ENCODE results near the gene STXBP6. TPM values are rescaled to one million over a fixed set of nuclear protein-coding genes. Genes with fewer than 3 reads are reported as not detected.
A peak's percentile ranks its signal among the peaks of the same experiment; 100 is the strongest.

The STXBP6 gene
- total and polyA plus RNA-seq, 2 of the 13 experiments (the other 11 are each of a cell fraction or from before 2014, with no cell fraction given), result 35.3 to 42.8 TPM

DNA sequence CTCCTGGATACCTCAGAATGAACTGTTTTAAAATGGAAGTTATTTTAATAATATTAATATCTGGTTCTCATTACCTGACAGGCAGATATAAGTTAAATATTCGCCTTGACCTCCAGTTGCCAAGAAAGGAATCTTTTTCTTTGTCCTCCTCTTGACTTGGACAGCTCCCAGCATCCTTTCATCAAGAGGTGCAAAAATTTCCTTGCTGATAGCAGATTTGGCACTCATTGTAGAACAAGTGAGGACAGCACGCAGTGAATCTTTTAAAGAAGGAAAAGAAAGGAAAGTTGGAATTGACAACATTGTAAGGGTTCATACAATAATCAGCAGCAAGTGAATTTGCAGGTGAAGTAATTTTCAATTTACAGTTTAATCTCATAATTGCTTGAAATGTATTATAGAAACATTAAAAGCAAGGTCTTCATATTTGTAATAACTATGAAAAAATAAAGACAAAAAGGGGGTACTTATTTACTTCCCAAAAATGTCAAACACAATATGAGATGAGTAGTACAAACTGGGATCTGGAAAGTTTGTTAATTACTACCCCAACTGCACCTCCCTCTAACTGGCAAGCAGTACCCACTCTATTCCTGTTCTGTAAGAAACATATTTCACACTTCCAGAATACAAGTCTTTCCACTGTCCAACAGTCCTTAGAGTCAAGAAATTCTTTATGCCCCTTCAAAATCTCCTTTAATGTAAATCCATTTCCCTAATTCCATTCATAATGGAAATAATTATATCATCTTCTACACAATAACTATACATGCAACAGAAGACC, 75.2 kb downstream of the STXBP6 start (continued):
- TF ChIP-seq ZNF878 (CRISPR knock-in tag; IDR thresholded peaks at IDR 0.05) (no peak), JDP2 (CRISPR knock-in tag; IDR thresholded peaks at IDR 0.05; ENCODE audit: borderline replicate concordance) (no peak), ZNF230 (CRISPR knock-in tag; IDR thresholded peaks at IDR 0.05) (no peak), PLRG1 (conservative IDR thresholded peaks at IDR 0.05) (no peak), ZFP90 (CRISPR knock-in tag; IDR thresholded peaks at IDR 0.05; ENCODE audit: borderline replicate concordance) (no peak), KLF6 (CRISPR knock-in tag; IDR thresholded peaks at IDR 0.05) (no peak)
- TF ChIP-seq, protein P1, sequence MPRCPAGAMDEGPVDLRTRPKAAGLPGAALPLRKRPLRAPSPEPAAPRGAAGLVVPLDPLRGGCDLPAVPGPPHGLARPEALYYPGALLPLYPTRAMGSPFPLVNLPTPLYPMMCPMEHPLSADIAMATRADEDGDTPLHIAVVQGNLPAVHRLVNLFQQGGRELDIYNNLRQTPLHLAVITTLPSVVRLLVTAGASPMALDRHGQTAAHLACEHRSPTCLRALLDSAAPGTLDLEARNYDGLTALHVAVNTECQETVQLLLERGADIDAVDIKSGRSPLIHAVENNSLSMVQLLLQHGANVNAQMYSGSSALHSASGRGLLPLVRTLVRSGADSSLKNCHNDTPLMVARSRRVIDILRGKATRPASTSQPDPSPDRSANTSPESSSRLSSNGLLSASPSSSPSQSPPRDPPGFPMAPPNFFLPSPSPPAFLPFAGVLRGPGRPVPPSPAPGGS (CRISPR knock-in tag; IDR thresholded peaks at IDR 0.05), result no peak

DNA sequence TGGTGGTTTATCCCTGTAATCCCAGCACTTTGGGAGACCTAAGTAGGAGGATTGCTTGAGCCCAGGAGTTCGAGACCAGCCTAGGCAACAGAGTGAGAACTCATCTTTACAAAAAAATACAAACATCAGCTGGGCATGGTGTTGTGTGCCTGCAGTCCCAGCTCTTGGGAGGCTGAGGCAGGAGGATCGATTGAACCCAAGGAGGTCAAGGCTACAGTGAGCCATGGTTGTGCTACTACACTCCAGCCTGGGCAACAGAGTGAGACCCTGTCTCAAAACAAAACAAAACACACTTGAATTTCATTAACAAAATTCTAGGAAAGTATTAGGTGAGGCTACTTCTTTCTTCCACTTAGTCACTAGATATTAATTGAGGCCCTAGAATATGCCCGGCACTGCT, 77.1 kb downstream of the STXBP6 start:
- H3K9me3 ChIP-seq (ENCODE audit: low read length), result no peaks in the 10 kb centered on the region
- no peak overlapping the region for H3K27ac ChIP-seq (ENCODE audit: extremely low read length, insufficient read depth, low read length)
- H2AFZ ChIP-seq (ENCODE audit: low read length), result no peak overlapping the region
- 85% methylated on average over 3 of the region's 3 CpGs for WGBS (ENCODE audit: low lambda C conversion rate)
- H3K36me3 ChIP-seq (replicated peaks in 1 of 2; ENCODE audit: control insufficient read depth in 1 of 2, insufficient read depth in 2 of 2, low read length in 2 of 2), result no peaks in the 10 kb centered on the region; a peak in 1 of 5 replicates
- H3K9ac ChIP-seq (ENCODE audit: insufficient read depth, low read depth, low read length), result no peak overlapping the region
- in situ Hi-C loops (cut with HindIII; ENCODE audit: extremely low pct_ligation_motif_present, low pct_unique_long_range_greater_than_20kb), result no loop called here
- H4K20me1 ChIP-seq (ENCODE audit: insufficient read depth, low read length), result no peaks in the 10 kb centered on the region
- no peak overlapping the region for H3K4me2 ChIP-seq (ENCODE audit: low read depth, low read length)
- peak; percentile 63; the same call in 1 of the 2 replicates for TF ChIP-seq ZNF770 (CRISPR knock-in tag; IDR thresholded peaks at IDR 0.05)
- TF ChIP-seq ZNF446 (CRISPR knock-in tag; IDR thresholded peaks at IDR 0.05), result no peak
- no peak for TF ChIP-seq LCORL (IDR thresholded peaks at IDR 0.05)
- TF ChIP-seq LCORL (CRISPR knock-in tag; IDR thresholded peaks at IDR 0.05), result no peak
- TF ChIP-seq ZBTB8A (CRISPR knock-in tag; IDR thresholded peaks at IDR 0.05; ENCODE audit: borderline replicate concordance, low read depth), result no peak
- no peak for TF ChIP-seq NCOA2 (CRISPR knock-in tag; IDR thresholded peaks at IDR 0.05)
- peak; percentile 61; the same call in 1 of the 2 replicates for TF ChIP-seq ZNF121 (CRISPR knock-in tag; IDR thresholded peaks at IDR 0.05)
- TF ChIP-seq NBN (conservative IDR thresholded peaks at IDR 0.05), result no peak
- TF ChIP-seq ZMYM2 (CRISPR knock-in tag; IDR thresholded peaks at IDR 0.05), result 0 out of 2 replicates have a peak, but pooled peaks have one; percentile 19
- TF ChIP-seq ZUFSP (CRISPR knock-in tag; IDR thresholded peaks at IDR 0.05; ENCODE audit: borderline replicate concordance), result no peak
- CTCF ChIA-PET (ENCODE audit: low intra/inter-chr PET ratio, low total read pairs), result no interaction called here
- ATAC-seq, result no peak
- H3K79me2 ChIP-seq (ENCODE audit: insufficient read depth, low read length), result no peaks in the 10 kb centered on the region
- H3K4me3 ChIP-seq (replicated peaks in 1 of 3; ENCODE audit: insufficient read depth in 1 of 3, low read depth in 2 of 3, low read length in 3 of 3), result no peak overlapping the region
- no TSS peak for BruUV-seq (replicated peaks)
- intact Hi-C loops (cut with micrococcal nuclease; ENCODE audit: unreplicated experiment), result no loop called here
- no peak for DNase-seq (ENCODE audit: low spot score)
- POLR2A ChIA-PET, result no interaction called here
- H3K4me1 ChIP-seq (ENCODE audit: insufficient read depth, low read length), result peaks cover 7% of the 10 kb centered on the region
- FAIRE-seq, result no peak
- no peaks in the 10 kb centered on the region for H3K27me3 ChIP-seq (ENCODE audit: control insufficient read depth in 1 of 2, insufficient read depth in 2 of 2, low read length in 2 of 2)

Data from HepG2 (cell line).